Limb (tissue), 2 donors: ENCODE measurements around the gene TBCC.
"Not testable (repeated sequence)": the region's sequence is repeated elsewhere in the genome, so short reads cannot be mapped to it uniquely, and the experiment has no call there.

ENCODE experiments used
- DNase-seq, 2 donors: peaks; one replicate each; pipeline ENCODE4 v3.0.0-alpha.2; 2016; ENCODE audit errors: extremely low spot score in 2 of 2

The TBCC gene

GRCh38 chr6:42735976-42736375, 9.9 kb downstream of the TBCC start:
- no peak for DNase-seq

GRCh38 chr6:42733867-42734481, 11.9 kb downstream of the TBCC start:
- DNase-seq: not testable (repeated sequence)

GRCh38 chr6:42729731-42730130, 16.2 kb downstream of the TBCC start:
- DNase-seq: no peak

- DNase-seq: no peak
Observed at GRCh38 chr6:42727627-42728026, 18.3 kb downstream of the TBCC start.

- peak; percentile 32 to 72 for DNase-seq
Observed at GRCh38 chr6:42727087-42727611, 18.8 kb downstream of the TBCC start.

- DNase-seq: peak; percentile 68 to 90
Observed at GRCh38 chr6:42726485-42727086, 19.3 kb downstream of the TBCC start.

GRCh38 chr6:42726026-42726425, 19.9 kb downstream of the TBCC start:
- no peak for DNase-seq

- DNase-seq: no peak
Observed at GRCh38 chr6:42724825-42725224, 21.1 kb downstream of the TBCC start.

GRCh38 chr6:42722497-42722896, 23.4 kb downstream of the TBCC start, which contains the start of gene PRPH2:
Gene PRPH2 (minus strand): TSS chr6:42722597. CDS start chr6:42722334, 263 bp downstream.
- no peak for DNase-seq

GRCh38 chr6:42720739-42721138, 25.2 kb downstream of the TBCC start:
- no peak for DNase-seq

GRCh38 chr6:42715871-42716270, 30.0 kb downstream of the TBCC start:
- no peak for DNase-seq

GRCh38 chr6:42714098-42714761, 31.7 kb downstream of the TBCC start:
- DNase-seq: no peak

GRCh38 chr6:42711930-42712329, 34.0 kb downstream of the TBCC start:
- no peak for DNase-seq

- DNase-seq: no peak
Observed at GRCh38 chr6:42710316-42710715, 35.6 kb downstream of the TBCC start.

- no peak for DNase-seq
Observed at GRCh38 chr6:42709871-42710270, 36.0 kb downstream of the TBCC start.

- no peak for DNase-seq
Observed at GRCh38 chr6:42708096-42708495, 37.8 kb downstream of the TBCC start.

GRCh38 chr6:42707595-42707994, 38.3 kb downstream of the TBCC start:
- DNase-seq: no peak

GRCh38 chr6:42704937-42705374, 40.9 kb downstream of the TBCC start:
- no peak for DNase-seq

GRCh38 chr6:42704251-42704936, 41.5 kb downstream of the TBCC start:
- peak; percentile 67 to 71 for DNase-seq

GRCh38 chr6:42702786-42703185, 43.1 kb downstream of the TBCC start:
- DNase-seq: not testable (repeated sequence)

- DNase-seq: no peak
Observed at GRCh38 chr6:42702200-42702599, 43.7 kb downstream of the TBCC start.

- no peak for DNase-seq
Observed at GRCh38 chr6:42698217-42698616, 47.7 kb downstream of the TBCC start.
